ENCODE results near the gene MAPK8IP3. TPM values are rescaled to one million over a fixed set of nuclear protein-coding genes. Genes with fewer than 3 reads are reported as not detected.

The MAPK8IP3 gene
- total RNA-seq, 1 donor from 2014 or later: 37.5 TPM

GRCh38 chr16:1773703-1774447 lies 67.9 kb downstream of the MAPK8IP3 start:
- DNase-seq (ENCODE audit: low read depth): no peak
- TF ChIP-seq CTCF (conservative IDR thresholded peaks at IDR 0.05; ENCODE audit: low read depth, low read length): no peak
- H3K4me3 ChIP-seq (ENCODE audit: low read depth, low read length): peak overlapping the region; percentile 85

- no peak for TF ChIP-seq CTCF (conservative IDR thresholded peaks at IDR 0.05; ENCODE audit: low read depth, low read length)
- no peak for DNase-seq (ENCODE audit: low read depth)
Measured at GRCh38 chr16:1774448-1774780, 68.4 kb downstream of the MAPK8IP3 start.

GRCh38 chr16:1775006-1775845 lies 69.2 kb downstream of the MAPK8IP3 start:
- DNase-seq (ENCODE audit: low read depth): no peak
- no peak for TF ChIP-seq CTCF (conservative IDR thresholded peaks at IDR 0.05; ENCODE audit: low read depth, low read length)
- H3K4me3 ChIP-seq (ENCODE audit: low read depth, low read length): no peak overlapping the region

More at GRCh38 chr16:1774448-1774780, 68.4 kb downstream of the MAPK8IP3 start:
- peak overlapping the region; percentile 85 for H3K4me3 ChIP-seq (ENCODE audit: low read depth, low read length)

GRCh38 chr16:1775846-1776671 lies 70.1 kb downstream of the MAPK8IP3 start:
- no peak overlapping the region for H3K4me3 ChIP-seq (ENCODE audit: low read depth, low read length)
- no peak for TF ChIP-seq CTCF (conservative IDR thresholded peaks at IDR 0.05; ENCODE audit: low read depth, low read length)
- no peak for DNase-seq (ENCODE audit: low read depth)

GRCh38 chr16:1776672-1776955 lies 70.6 kb downstream of the MAPK8IP3 start:
- no peak for DNase-seq (ENCODE audit: low read depth)
- no peak for TF ChIP-seq CTCF (conservative IDR thresholded peaks at IDR 0.05; ENCODE audit: low read depth, low read length)
- H3K4me3 ChIP-seq (ENCODE audit: low read depth, low read length): no peak overlapping the region

GRCh38 chr16:1776991-1777374 lies 71.0 kb downstream of the MAPK8IP3 start:
- no peak for DNase-seq (ENCODE audit: low read depth)
- no peak for TF ChIP-seq CTCF (conservative IDR thresholded peaks at IDR 0.05; ENCODE audit: low read depth, low read length)

More at GRCh38 chr16:1776991-1777374, 71.0 kb downstream of the MAPK8IP3 start:
- H3K4me3 ChIP-seq (ENCODE audit: low read depth, low read length): no peak overlapping the region

Data from epithelial cell of proximal tubule (primary cell).